GM23338 (cell line): Measurements from ENCODE around the gene SPRY4. TPM values are rescaled to one million over a fixed set of nuclear protein-coding genes. Genes with fewer than 3 reads are reported as not detected.
A peak's percentile ranks its signal among the peaks of the same experiment; 100 is the strongest.

Source experiments
- ATAC-seq: fragments of 200-7000 bp; cut with Tn5 transposase; 3 replicates; pipeline ENCODE4 v1.9.1; 2020
- DNase-seq: peaks from one replicate; pipeline ENCODE4 v3.0.0-alpha.2; 2015; ENCODE audit warnings: low spot score
- H2AFZ ChIP-seq: fragments of 200-600 bp; sonication (generic); 2 replicates; pipeline ENCODE4 v1.8.0; 2016; ENCODE audit warnings: antibody characterized with exemption, mild to moderate bottlenecking, moderate library complexity
- H3F3A ChIP-seq: fragments of 200-600 bp; sonication (generic); replicated peaks from 2 replicates; pipeline ENCODE4 v1.8.0; 2017; ENCODE audit warnings: antibody characterized with exemption, mixed run types, low read depth
- H3K27ac ChIP-seq: fragments of 200-600 bp; sonication (generic); 2 replicates; pipeline ENCODE4 v1.6.1; 2016; ENCODE audit warnings: low read depth
- H3K27me3 ChIP-seq: fragments of 200-600 bp; sonication (generic); 2 replicates; pipeline ENCODE4 v1.8.0; 2016; ENCODE audit warnings: mild to moderate bottlenecking, mixed run types, moderate library complexity; ENCODE audit not compliant: insufficient read depth
- H3K36me3 ChIP-seq: fragments of 200-600 bp; sonication (generic); 2 replicates; pipeline ENCODE4 v1.8.0; 2016; ENCODE audit warnings: mild to moderate bottlenecking; ENCODE audit not compliant: insufficient read depth
- H3K4me1 ChIP-seq: fragments of 200-600 bp; sonication (generic); 2 replicates; pipeline ENCODE4 v1.8.0; 2016; ENCODE audit warnings: mild to moderate bottlenecking, moderate library complexity; ENCODE audit not compliant: insufficient read depth
- H3K4me2 ChIP-seq: fragments of 200-600 bp; sonication (generic); 2 replicates; pipeline ENCODE4 v1.7.1; 2017; ENCODE audit warnings: mixed run types
- H3K4me3 ChIP-seq: fragments of 200-600 bp; sonication (generic); 2 replicates; pipeline ENCODE4 v1.6.1; 2016; ENCODE audit warnings: mixed run types
- H3K79me2 ChIP-seq: fragments of 200-600 bp; sonication (generic); replicated peaks from 2 replicates; pipeline ENCODE4 v1.8.0; 2017; ENCODE audit warnings: mild to moderate bottlenecking; ENCODE audit not compliant: insufficient read depth
- H3K9me2 ChIP-seq: fragments of 200-600 bp; sonication (generic); 2 replicates; pipeline ENCODE4 v1.8.0; 2017; ENCODE audit not compliant: insufficient read depth
- H4K20me1 ChIP-seq: fragments of 200-600 bp; sonication (generic); replicated peaks from 2 replicates; pipeline ENCODE4 v1.8.0; 2017; ENCODE audit warnings: mild to moderate bottlenecking; ENCODE audit not compliant: insufficient read depth
- H3K27ac Mint-ChIP-seq: 2 replicates; pipeline ENCODE4 v1.8.0; 2020; ENCODE audit warnings: inconsistent platforms, mild to moderate bottlenecking, moderate library complexity, mixed read lengths
- H3K27me3 Mint-ChIP-seq: 3 replicates; pipeline ENCODE4 v1.8.0; 2022; ENCODE audit warnings: low read depth, mild to moderate bottlenecking, moderate library complexity, mixed read lengths, inconsistent platforms; ENCODE audit not compliant: insufficient read depth, poor library complexity
- H3K36me3 Mint-ChIP-seq: 3 replicates; pipeline ENCODE4 v1.8.0; 2021; ENCODE audit warnings: low read depth, mild to moderate bottlenecking, inconsistent platforms, moderate library complexity, mixed read lengths
- H3K4me1 Mint-ChIP-seq: 3 replicates; pipeline ENCODE4 v1.8.0; 2020; ENCODE audit warnings: mild to moderate bottlenecking, inconsistent platforms, mixed read lengths
- H3K4me3 Mint-ChIP-seq: 3 replicates; pipeline ENCODE4 v1.8.0; 2021; ENCODE audit warnings: moderate library complexity, mild to moderate bottlenecking, inconsistent platforms, mixed read lengths
- H3K9me3 Mint-ChIP-seq: 3 replicates; pipeline ENCODE4 v1.8.0; 2020; ENCODE audit warnings: moderate library complexity, mild to moderate bottlenecking, inconsistent platforms, mixed read lengths
- CREB1 ChIP-seq: fragments of 250-450 bp; sonication (Bioruptor Pico); IDR thresholded peaks from 2 replicates; pipeline ENCODE4 v1.5.0; 2020; ENCODE audit warnings: low read depth, mild to moderate bottlenecking, moderate library complexity
- EZH2 ChIP-seq: fragments of 200-600 bp; sonication (generic); IDR thresholded peaks from one replicate; pipeline ENCODE4 v1.8.0; 2017; ENCODE audit warnings: antibody characterized with exemption, mild to moderate bottlenecking, low read depth; ENCODE audit not compliant: unreplicated experiment
- EZH2phosphoT487 ChIP-seq: fragments of 200-600 bp; sonication (generic); IDR thresholded peaks from one replicate; pipeline ENCODE4 v1.8.1; 2018; ENCODE audit warnings: antibody characterized with exemption; ENCODE audit not compliant: unreplicated experiment
- JUNB ChIP-seq: IDR thresholded peaks from one replicate; pipeline ENCODE4 v1.6.1; 2016; ENCODE audit warnings: antibody characterized with exemption; ENCODE audit not compliant: unreplicated experiment
- STAT1 ChIP-seq: IDR thresholded peaks from one replicate; pipeline ENCODE4 v1.6.1; 2016; ENCODE audit warnings: antibody characterized with exemption; ENCODE audit not compliant: unreplicated experiment
- ZNF114 ChIP-seq: fragments of 250-450 bp; sonication (Bioruptor Pico); IDR thresholded peaks from 2 replicates; pipeline ENCODE4 v1.5.0; 2020; ENCODE audit warnings: mild to moderate bottlenecking, moderate library complexity
- ZNF331 ChIP-seq: fragments of 250-450 bp; sonication (Bioruptor Pico); IDR thresholded peaks from 2 replicates; pipeline ENCODE4 v1.5.0; 2020; ENCODE audit warnings: low read depth, mild to moderate bottlenecking, moderate library complexity
- polyA plus RNA-seq: library from polyadenylated mRNA; unstranded; fragments of >200 nt; fragmentation: Nextera tagmentation; extraction: Ambion mirVana; gene quantifications from 2 replicates; pipeline ENCODE4 v1.2.1, GENCODE V29; 2016
- total RNA-seq: library from RNA; depleted of rRNA; stranded (reverse); fragments of >200 nt; shearing (Covaris generic); gene quantifications from 2 replicates; pipeline ENCODE4 v1.2.3, GENCODE V29; 2014
- TF ChIP-seq, protein P1 (sequence below), 2 experiments: fragments of 200-600 bp in 1 of 2; sonication (generic) in 1 of 2; conservative IDR thresholded peaks; 2 replicates each; pipeline versions ENCODE4 v1.5.1 to v1.6.1; 2016 to 2017; ENCODE audit warnings: antibody characterized with exemption in 2 of 2, low read depth in 2 of 2, mild to moderate bottlenecking in 2 of 2, moderate library complexity in 1 of 2
- TF ChIP-seq, protein P2 (sequence below): IDR thresholded peaks from 2 replicates; pipeline ENCODE4 v1.6.1; 2016; ENCODE audit warnings: antibody characterized with exemption
- TF ChIP-seq, protein P3 (sequence below): IDR thresholded peaks from one replicate; pipeline ENCODE4 v1.6.1; 2018; ENCODE audit warnings: antibody characterized with exemption; ENCODE audit not compliant: unreplicated experiment

SPRY4 gene
- total and polyA plus RNA-seq, 2 experiments from 2014 or later: 70.6 to 240 TPM

DNA sequence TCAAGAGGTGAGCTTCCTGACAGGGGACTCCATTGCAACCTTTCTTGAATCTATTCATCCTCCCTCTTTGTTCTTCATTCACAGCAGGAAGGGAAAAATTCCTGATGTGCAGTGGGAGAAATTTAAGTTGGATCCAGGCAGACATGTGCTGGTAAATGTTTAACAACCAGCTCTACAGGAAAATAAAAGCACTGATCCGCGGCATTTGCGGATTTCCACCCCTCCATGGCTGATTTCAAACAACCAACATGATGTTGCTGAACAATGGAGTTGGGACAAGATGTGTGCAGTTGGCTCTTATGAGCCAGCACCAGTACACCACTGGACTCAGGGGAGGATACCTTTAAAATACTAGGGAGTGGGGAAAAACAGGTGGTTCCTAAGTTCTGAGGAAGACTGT lies 47.0 kb downstream of the SPRY4 start:
- TF ChIP-seq JUNB: no peak
- no peak for TF ChIP-seq EZH2
- TF ChIP-seq STAT1: no peak
- TF ChIP-seq, protein P1, sequence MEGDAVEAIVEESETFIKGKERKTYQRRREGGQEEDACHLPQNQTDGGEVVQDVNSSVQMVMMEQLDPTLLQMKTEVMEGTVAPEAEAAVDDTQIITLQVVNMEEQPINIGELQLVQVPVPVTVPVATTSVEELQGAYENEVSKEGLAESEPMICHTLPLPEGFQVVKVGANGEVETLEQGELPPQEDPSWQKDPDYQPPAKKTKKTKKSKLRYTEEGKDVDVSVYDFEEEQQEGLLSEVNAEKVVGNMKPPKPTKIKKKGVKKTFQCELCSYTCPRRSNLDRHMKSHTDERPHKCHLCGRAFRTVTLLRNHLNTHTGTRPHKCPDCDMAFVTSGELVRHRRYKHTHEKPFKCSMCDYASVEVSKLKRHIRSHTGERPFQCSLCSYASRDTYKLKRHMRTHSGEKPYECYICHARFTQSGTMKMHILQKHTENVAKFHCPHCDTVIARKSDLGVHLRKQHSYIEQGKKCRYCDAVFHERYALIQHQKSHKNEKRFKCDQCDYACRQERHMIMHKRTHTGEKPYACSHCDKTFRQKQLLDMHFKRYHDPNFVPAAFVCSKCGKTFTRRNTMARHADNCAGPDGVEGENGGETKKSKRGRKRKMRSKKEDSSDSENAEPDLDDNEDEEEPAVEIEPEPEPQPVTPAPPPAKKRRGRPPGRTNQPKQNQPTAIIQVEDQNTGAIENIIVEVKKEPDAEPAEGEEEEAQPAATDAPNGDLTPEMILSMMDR (conservative IDR thresholded peaks at IDR 0.05; ENCODE audit: low read depth in 2 of 2): no peak
- no peak for TF ChIP-seq ZNF114 (CRISPR knock-in tag)
- Histone ChIP-seq H3K36me3 (no peaks in the 10 kb centered on the region; the same call in 1 of the 2 replicates), H3K4me2 (peak overlapping the region; percentile 32; the same call in 1 of the 2 replicates), H3F3A (peaks cover 13% of the 10 kb centered on the region; the same call in 1 of the 2 replicates), H3K27me3 (no peaks in the 10 kb centered on the region), H3K4me1 (peaks cover 26% of the 10 kb centered on the region), H3K79me2 (no peaks in the 10 kb centered on the region), H3K9me2 (0 out of 2 replicates have a peak, but pooled peaks cover 3% of the 10 kb centered on the region), H2AFZ (peak overlapping the region; percentile 76; the same call in 1 of the 2 replicates), H3K4me3 (no peak overlapping the region), H4K20me1 (no peaks in the 10 kb centered on the region), H3K27ac (no peak overlapping the region)
- Mint-ChIP-seq H3K27me3 (peaks cover 14% of the 10 kb centered on the region), H3K4me1 (peaks cover 44% of the 10 kb centered on the region), H3K9me3 (no peaks in the 10 kb centered on the region), H3K36me3 (no peaks in the 10 kb centered on the region), H3K27ac (no peak overlapping the region), H3K4me3 (no peak overlapping the region)
- DNase-seq (no peak), ATAC-seq (no peak)

DNA sequence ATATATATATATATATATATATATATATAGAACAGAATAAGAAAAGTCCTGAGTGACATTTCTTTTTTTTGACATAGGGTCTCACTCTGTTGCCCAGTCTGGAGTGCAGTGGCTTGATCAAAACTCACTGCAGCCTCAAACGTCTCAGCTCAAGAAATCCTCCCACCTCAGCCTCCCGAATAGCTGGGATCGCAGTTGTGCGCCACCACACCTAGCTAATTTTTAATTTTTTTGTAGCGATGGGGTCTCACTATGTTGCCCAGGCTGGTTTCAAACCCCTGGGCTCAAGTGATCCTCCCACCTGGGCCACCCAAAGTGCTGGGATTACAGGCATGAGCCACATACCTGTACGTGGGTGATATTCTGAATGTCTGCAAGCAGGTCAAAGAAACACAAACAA lies 48.3 kb downstream of the SPRY4 start:
- Histone ChIP-seq H3K4me3 (no peak overlapping the region), H3K4me1 (peaks cover 26% of the 10 kb centered on the region), H3K79me2 (no peaks in the 10 kb centered on the region), H3K9me2 (0 out of 2 replicates have a peak, but pooled peaks cover 3% of the 10 kb centered on the region), H3K27me3 (no peaks in the 10 kb centered on the region), H2AFZ (no peak overlapping the region), H4K20me1 (no peaks in the 10 kb centered on the region), H3F3A (peaks cover 9% of the 10 kb centered on the region; the same call in 1 of the 2 replicates), H3K36me3 (no peaks in the 10 kb centered on the region), H3K4me2 (no peak overlapping the region), H3K27ac (no peak overlapping the region)
- Mint-ChIP-seq H3K4me1 (peaks cover 41% of the 10 kb centered on the region), H3K36me3 (no peaks in the 10 kb centered on the region), H3K27ac (no peak overlapping the region), H3K9me3 (no peaks in the 10 kb centered on the region), H3K4me3 (no peak overlapping the region), H3K27me3 (peaks cover 17% of the 10 kb centered on the region)
- ATAC-seq: no peak
- DNase-seq: no peak
- TF ChIP-seq STAT1 (no peak), ZNF331 (CRISPR knock-in tag) (no peak), CREB1 (CRISPR knock-in tag) (no peak), JUNB (no peak), ZNF114 (CRISPR knock-in tag) (no peak), EZH2phosphoT487 (no peak), EZH2 (no peak)
- TF ChIP-seq, protein P1 (conservative IDR thresholded peaks at IDR 0.05; ENCODE audit: low read depth in 2 of 2): no peak
- TF ChIP-seq, protein P2, sequence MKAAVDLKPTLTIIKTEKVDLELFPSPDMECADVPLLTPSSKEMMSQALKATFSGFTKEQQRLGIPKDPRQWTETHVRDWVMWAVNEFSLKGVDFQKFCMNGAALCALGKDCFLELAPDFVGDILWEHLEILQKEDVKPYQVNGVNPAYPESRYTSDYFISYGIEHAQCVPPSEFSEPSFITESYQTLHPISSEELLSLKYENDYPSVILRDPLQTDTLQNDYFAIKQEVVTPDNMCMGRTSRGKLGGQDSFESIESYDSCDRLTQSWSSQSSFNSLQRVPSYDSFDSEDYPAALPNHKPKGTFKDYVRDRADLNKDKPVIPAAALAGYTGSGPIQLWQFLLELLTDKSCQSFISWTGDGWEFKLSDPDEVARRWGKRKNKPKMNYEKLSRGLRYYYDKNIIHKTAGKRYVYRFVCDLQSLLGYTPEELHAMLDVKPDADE: no peak
- TF ChIP-seq, protein P3, sequence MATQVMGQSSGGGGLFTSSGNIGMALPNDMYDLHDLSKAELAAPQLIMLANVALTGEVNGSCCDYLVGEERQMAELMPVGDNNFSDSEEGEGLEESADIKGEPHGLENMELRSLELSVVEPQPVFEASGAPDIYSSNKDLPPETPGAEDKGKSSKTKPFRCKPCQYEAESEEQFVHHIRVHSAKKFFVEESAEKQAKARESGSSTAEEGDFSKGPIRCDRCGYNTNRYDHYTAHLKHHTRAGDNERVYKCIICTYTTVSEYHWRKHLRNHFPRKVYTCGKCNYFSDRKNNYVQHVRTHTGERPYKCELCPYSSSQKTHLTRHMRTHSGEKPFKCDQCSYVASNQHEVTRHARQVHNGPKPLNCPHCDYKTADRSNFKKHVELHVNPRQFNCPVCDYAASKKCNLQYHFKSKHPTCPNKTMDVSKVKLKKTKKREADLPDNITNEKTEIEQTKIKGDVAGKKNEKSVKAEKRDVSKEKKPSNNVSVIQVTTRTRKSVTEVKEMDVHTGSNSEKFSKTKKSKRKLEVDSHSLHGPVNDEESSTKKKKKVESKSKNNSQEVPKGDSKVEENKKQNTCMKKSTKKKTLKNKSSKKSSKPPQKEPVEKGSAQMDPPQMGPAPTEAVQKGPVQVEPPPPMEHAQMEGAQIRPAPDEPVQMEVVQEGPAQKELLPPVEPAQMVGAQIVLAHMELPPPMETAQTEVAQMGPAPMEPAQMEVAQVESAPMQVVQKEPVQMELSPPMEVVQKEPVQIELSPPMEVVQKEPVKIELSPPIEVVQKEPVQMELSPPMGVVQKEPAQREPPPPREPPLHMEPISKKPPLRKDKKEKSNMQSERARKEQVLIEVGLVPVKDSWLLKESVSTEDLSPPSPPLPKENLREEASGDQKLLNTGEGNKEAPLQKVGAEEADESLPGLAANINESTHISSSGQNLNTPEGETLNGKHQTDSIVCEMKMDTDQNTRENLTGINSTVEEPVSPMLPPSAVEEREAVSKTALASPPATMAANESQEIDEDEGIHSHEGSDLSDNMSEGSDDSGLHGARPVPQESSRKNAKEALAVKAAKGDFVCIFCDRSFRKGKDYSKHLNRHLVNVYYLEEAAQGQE: no peak
